T-helper 22 cell (primary cell): Measurements from ENCODE around the gene SFXN4.

ENCODE experiments used
- DNase-seq: peaks from one replicate; pipeline ENCODE4 v3.0.0-alpha.2; 2020; ENCODE audit warnings: low read depth

SFXN4 gene, protein sequence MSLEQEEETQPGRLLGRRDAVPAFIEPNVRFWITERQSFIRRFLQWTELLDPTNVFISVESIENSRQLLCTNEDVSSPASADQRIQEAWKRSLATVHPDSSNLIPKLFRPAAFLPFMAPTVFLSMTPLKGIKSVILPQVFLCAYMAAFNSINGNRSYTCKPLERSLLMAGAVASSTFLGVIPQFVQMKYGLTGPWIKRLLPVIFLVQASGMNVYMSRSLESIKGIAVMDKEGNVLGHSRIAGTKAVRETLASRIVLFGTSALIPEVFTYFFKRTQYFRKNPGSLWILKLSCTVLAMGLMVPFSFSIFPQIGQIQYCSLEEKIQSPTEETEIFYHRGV

DNA sequence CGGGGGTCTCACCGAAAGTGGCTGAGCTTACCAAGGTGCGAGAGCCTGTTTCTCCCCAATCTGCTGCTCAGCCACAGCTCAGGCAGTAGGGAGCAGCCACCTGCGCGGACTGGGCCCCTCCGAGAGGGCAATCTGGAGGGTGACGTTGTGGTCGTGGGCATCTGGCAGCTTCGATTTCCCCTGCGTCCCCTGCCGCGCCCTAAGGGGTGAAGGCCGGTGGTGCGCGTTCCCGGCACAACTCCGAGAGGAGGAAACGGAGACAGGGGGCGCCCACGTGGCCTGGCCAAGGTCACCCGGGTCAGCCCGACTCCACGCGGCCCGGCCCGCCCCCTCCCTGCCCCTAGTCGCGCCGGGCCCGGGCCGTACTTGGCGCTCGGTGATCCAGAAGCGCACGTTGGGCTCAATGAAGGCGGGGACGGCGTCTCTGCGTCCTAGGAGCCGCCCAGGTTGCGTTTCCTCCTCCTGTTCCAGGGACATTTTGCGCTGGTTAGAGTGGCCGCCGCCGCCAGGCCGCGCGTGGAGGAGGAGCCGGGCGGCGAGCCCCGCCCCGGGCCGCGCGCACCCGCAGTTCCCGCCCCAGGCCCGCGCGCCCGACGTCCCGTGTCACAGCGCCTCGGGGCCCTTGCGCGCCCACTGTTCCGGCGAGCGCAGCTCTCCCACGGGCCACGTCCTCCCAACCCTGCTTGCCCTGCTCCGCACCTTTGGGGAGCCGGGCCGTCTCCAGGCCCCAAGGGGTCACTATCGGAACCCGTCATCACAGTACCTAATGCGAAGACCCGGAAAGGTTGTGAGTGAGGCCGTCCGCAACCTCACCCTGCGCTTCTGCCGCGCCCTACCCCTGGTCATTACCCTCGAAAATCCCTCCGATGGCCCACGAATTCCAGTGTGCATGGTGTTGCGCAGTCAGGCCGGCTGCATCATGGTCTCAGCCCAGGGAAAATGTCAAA, at the start of gene SFXN4:
TSS of gene SFXN4 (minus strand) at position 544 of the 947 bp plus-strand sequence. CDS start at position 477, 67 bp downstream.
- peak; percentile 65 for DNase-seq

- DNase-seq = no peak
Measured at GRCh38 chr10:119211625-119212441, 46.3 kb upstream of the SFXN4 start.

- DNase-seq = no peak
Measured at GRCh38 chr10:119211176-119211575, 45.7 kb upstream of the SFXN4 start.

- no peak for DNase-seq
Measured at GRCh38 chr10:119210633-119211032, 45.1 kb upstream of the SFXN4 start.

GRCh38 chr10:119209736-119210355, 44.3 kb upstream of the SFXN4 start:
- no peak for DNase-seq

DNA sequence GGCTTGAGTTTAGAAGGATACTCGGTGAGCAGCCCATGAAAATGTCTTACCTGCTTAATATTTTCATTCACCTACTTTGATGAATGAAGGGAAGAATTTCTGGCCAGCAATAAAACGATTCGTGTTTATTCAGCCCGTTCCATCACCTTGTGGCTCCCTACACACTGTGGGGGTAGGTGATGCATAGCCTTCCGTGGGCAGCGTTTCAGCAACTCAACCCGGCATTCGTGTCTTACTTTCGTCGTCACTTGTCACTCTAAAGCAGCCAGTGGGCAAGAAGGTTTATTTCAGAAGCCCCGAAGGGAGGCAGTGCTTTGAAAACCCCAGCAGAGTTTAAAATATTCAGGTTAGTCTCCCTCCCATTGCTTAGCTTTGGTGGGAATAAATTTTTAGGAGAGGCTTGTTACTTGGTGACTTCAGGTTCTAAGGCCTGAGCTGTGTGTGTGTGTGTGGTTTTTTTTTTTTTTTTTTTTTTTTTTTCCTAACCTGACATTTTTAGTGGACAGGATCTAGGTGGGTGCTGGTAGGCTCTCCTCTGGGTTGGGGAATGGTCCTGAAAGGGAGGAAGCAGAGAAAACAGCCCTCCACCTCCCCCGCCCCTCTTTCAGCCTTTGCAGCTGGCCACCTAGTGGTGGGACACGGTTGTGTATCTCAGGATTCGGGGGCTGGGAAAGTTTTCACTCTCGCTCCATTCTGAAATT, 43.7 kb upstream of the SFXN4 start:
- DNase-seq = peak; percentile 40

DNA sequence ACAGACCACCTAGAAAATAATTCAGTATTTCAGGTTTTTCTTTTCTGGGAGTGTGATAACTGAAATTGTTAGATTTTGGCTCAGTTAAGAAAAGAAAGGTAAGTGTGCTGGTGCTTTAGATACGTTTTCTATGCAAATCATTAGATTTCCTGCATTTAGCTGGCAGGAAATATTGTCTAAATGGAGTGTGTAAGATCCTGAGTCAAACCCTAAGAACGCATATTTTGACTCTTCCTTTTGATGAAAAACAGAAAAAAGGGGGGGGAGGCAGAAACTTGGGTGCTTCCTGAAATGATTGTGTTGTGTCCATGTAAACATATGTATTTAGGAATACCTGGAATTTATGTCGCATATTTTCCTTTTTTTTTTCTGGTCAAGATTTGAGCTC, 43.0 kb upstream of the SFXN4 start:
- DNase-seq = no peak

- DNase-seq = no peak
Measured at GRCh38 chr10:119207713-119208552, 42.4 kb upstream of the SFXN4 start.

DNA sequence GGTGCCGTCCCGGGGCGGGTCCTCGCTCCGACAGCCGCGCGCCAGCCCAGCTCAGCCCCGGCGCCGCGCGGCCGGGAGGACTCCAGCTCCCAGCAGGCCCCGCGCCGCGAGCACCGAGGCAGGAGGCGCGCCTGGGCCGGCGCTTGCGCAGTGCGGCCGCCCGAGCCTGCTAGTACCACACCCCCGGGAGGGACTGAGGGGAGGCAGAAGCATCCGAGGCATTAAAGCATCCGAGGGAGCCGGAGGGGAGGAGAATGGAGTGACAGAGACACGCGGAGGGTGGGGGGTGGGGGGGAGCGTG, 41.8 kb upstream of the SFXN4 start, which contains the start of gene GRK5:
TSS of gene GRK5 (plus strand) at position 206 of the 301 bp plus-strand sequence. CDS start 347 bp downstream, outside the sequence.
- DNase-seq = peak; percentile 97

- peak; percentile 38 for DNase-seq
Measured at GRCh38 chr10:119206603-119207365, 41.3 kb upstream of the SFXN4 start.

DNA sequence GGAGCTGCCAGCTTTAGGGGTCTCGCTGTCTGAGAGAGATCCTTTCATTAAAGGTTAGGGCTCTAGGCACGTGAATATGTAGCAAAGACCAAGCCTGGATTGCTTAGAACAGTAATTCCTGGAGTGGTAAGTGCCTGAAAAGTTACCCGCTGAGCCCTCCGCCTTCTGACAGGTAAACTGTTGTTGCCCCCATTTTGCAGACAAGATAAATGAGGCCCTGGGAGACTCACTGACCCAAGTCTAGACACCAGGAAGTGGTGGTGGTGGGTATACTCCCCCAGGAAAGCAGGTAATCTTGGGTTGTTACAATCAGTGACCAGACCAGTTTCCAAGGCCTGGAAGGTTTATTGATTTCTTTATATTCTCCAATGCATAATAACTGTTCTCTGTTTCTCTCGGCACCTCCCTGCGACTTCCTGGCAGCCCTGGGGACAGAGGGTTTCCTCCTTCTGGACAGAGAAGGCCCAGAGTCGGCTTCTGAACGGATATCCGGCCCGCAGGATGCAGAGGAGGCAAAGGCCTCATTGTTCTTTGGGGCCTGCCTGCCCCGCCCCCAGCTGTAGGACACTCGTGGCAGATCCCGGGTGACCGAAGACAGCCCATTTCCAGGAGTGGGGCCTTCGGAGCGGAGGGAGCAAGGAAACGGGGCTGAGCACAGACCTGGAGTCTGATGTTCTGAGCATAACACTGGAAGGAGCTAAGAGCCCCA, 40.5 kb upstream of the SFXN4 start:
- DNase-seq = peak; percentile 10

- DNase-seq = no peak
Measured at GRCh38 chr10:119203006-119203405, 37.5 kb upstream of the SFXN4 start.

- DNase-seq = no peak
Measured at GRCh38 chr10:119201233-119201632, 35.7 kb upstream of the SFXN4 start.

GRCh38 chr10:119199231-119199992, 33.9 kb upstream of the SFXN4 start:
- DNase-seq = no peak

GRCh38 chr10:119198438-119198837, 32.9 kb upstream of the SFXN4 start:
- no peak for DNase-seq

DNA sequence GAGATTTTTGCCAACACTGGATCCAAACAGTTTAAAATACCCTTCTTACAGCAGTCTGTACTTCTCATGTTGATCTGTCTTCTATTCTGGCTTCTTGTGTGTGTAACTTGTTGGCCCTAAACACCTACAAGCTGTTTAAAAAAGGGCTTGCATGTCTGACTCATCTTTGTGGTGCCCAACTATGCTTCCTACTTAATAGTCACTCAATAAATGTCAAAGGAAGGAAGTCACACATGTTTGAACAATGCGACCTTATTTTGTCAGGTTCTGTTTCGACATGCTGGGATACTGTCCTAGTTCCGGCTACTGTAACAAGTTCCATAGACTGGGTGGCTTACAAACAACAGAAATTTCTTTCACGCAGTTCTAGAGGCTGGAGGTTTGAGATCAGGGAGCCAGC, 32.4 kb upstream of the SFXN4 start:
- no peak for DNase-seq

GRCh38 chr10:119191881-119192280, 26.4 kb upstream of the SFXN4 start:
- DNase-seq = no peak
